Kidney epithelial cell (primary cell): Measurements from ENCODE around the gene OR4C6. TPM values are rescaled to one million over a fixed set of nuclear protein-coding genes. Genes with fewer than 3 reads are reported as not detected.

Source experiments
- DNase-seq: peaks from one replicate; pipeline ENCODE4 v3.0.0-alpha.2; 2010; ENCODE audit warnings: low read depth
- H3K27me3 ChIP-seq: 2 replicates; pipeline ENCODE4 v1.6.0; 2011; ENCODE audit warnings: low read length; ENCODE audit not compliant: control insufficient read depth, insufficient read depth
- H3K36me3 ChIP-seq: 2 replicates; pipeline ENCODE4 v1.5.1; 2011; ENCODE audit warnings: low read length; ENCODE audit not compliant: control insufficient read depth, insufficient read depth
- H3K4me3 ChIP-seq: 2 replicates; pipeline ENCODE4 v1.5.1; 2011; ENCODE audit warnings: low read depth, mild to moderate bottlenecking, control low read depth, low read length
- CTCF ChIP-seq: IDR thresholded peaks from 2 replicates; pipeline ENCODE4 v1.5.1; 2011; ENCODE audit warnings: mild to moderate bottlenecking, moderate library complexity, low read length, control low read depth, inconsistent platforms; ENCODE audit not compliant: insufficient read depth, poor library complexity, severe bottlenecking
- total RNA-seq: library from RNA; depleted of rRNA; stranded (reverse); fragments of >200 nt; gene quantifications from 2 replicates; pipeline ENCODE4 v1.2.3, GENCODE V29; 2015

Gene OR4C6
- total RNA-seq, 1 donor from 2014 or later: not detected

GRCh38 chr11:55658031-55658573, 3.9 kb upstream of the OR4C6 start:
- no peak overlapping the region for H3K4me3 ChIP-seq
- H3K36me3 ChIP-seq: no peaks in the 10 kb centered on the region
- no peak for TF ChIP-seq CTCF
- H3K27me3 ChIP-seq: no peaks in the 10 kb centered on the region
- no peak for DNase-seq

GRCh38 chr11:55658608-55659007, 3.4 kb upstream of the OR4C6 start:
- Histone ChIP-seq H3K36me3 (no peaks in the 10 kb centered on the region), H3K27me3 (no peaks in the 10 kb centered on the region), H3K4me3 (no peak overlapping the region)
- TF ChIP-seq CTCF: no peak
- DNase-seq: no peak

- no peak for TF ChIP-seq CTCF
- DNase-seq: no peak
- no peaks in the 10 kb centered on the region for H3K36me3 ChIP-seq
- H3K27me3 ChIP-seq: no peaks in the 10 kb centered on the region
- H3K4me3 ChIP-seq: no peak overlapping the region
Observed at GRCh38 chr11:55669376-55669775, 7.4 kb downstream of the OR4C6 start.

GRCh38 chr11:55673860-55674259, 11.9 kb downstream of the OR4C6 start:
- no peaks in the 10 kb centered on the region for H3K36me3 ChIP-seq
- no peaks in the 10 kb centered on the region for H3K27me3 ChIP-seq
- DNase-seq: no peak
- no peak overlapping the region for H3K4me3 ChIP-seq
- no peak for TF ChIP-seq CTCF

GRCh38 chr11:55697817-55698216, 35.8 kb downstream of the OR4C6 start:
- no peak for DNase-seq
- Histone ChIP-seq H3K36me3 (no peaks in the 10 kb centered on the region), H3K27me3 (no peaks in the 10 kb centered on the region), H3K4me3 (no peak overlapping the region)
- no peak for TF ChIP-seq CTCF

GRCh38 chr11:55701429-55701828, 39.4 kb downstream of the OR4C6 start:
- TF ChIP-seq CTCF: no peak
- Histone ChIP-seq H3K36me3 (no peaks in the 10 kb centered on the region), H3K27me3 (no peaks in the 10 kb centered on the region), H3K4me3 (no peak overlapping the region)
- no peak for DNase-seq
